Naive thymus-derived CD4-positive, alpha-beta T cell (primary cell): ENCODE measurements around the gene OR2Y1. TPM values are rescaled to one million over a fixed set of nuclear protein-coding genes. Genes with fewer than 3 reads are reported as not detected.

Source experiments
- ATAC-seq: fragments of 150-1000 bp; cut with Tn5 transposase; 2 replicates; pipeline ENCODE4 v1.10.0; 2021; ENCODE audit warnings: mild to moderate bottlenecking, moderate library complexity
- CTCF ChIA-PET: fragments of 350-600 bp; sonication (Branson Sonifier 250); formaldehyde crosslinking; loops from one replicate; lab custom pipeline; 2021; ENCODE audit warnings: antibody characterized with exemption; lab: Charles Lee
- POLR2A ChIA-PET: fragments of 350-600 bp; sonication (Branson Sonifier 250); formaldehyde crosslinking; loops from one replicate; lab custom pipeline; 2021; ENCODE audit warnings: antibody characterized with exemption, inconsistent platforms; lab: Charles Lee
- DNase-seq, 9 donors: peaks; one replicate each; pipeline versions ENCODE4 v3.0.0 to v3.0.0-alpha.2; 2020 to 2022; ENCODE audit warnings: mixed read lengths in 1 of 9
- H3K27ac ChIP-seq: one replicate; pipeline ENCODE4 v1.7.0; 2013; ENCODE audit warnings: mild to moderate bottlenecking, low read depth, low read length, moderate library complexity
- H3K27me3 ChIP-seq, 2 donors: one replicate each; pipeline ENCODE4 v1.7.0; 2013; ENCODE audit warnings: low read length in 2 of 2, mild to moderate bottlenecking in 2 of 2, moderate library complexity in 2 of 2; ENCODE audit not compliant: control insufficient read depth in 2 of 2, insufficient read depth in 2 of 2
- H3K36me3 ChIP-seq, 3 experiments: 1 replicate in 2 of 3; 2 replicates in 1 of 3; pipeline ENCODE4 v1.7.0; 2013; ENCODE audit warnings: low read length in 3 of 3, mild to moderate bottlenecking in 3 of 3, moderate library complexity in 1 of 3; ENCODE audit not compliant: insufficient read depth in 3 of 3, control insufficient read depth in 2 of 3
- H3K4me1 ChIP-seq, 2 donors: one replicate each; pipeline ENCODE4 v1.7.0; 2013; ENCODE audit warnings: low read length in 2 of 2, mild to moderate bottlenecking in 2 of 2, moderate library complexity in 1 of 2; ENCODE audit not compliant: control insufficient read depth in 2 of 2, insufficient read depth in 2 of 2
- H3K4me3 ChIP-seq: 2 replicates; pipeline ENCODE4 v1.7.0; 2013; ENCODE audit warnings: mild to moderate bottlenecking, low read length
- H3K9me3 ChIP-seq, 3 experiments: 1 replicate in 2 of 3; 2 replicates in 1 of 3; pipeline ENCODE4 v1.7.0; 2013; ENCODE audit warnings: low read length in 3 of 3; ENCODE audit not compliant: control insufficient read depth in 2 of 3
- H3K27ac Mint-ChIP-seq, 9 donors: one replicate each; pipeline ENCODE4 v1.8.0; 2020 to 2022; ENCODE audit warnings: mixed read lengths in 9 of 9, mild to moderate bottlenecking in 8 of 9, moderate library complexity in 5 of 9, inconsistent platforms in 2 of 9
- H3K27me3 Mint-ChIP-seq, 5 donors: one replicate each; pipeline ENCODE4 v1.8.0; 2021 to 2022; ENCODE audit warnings: mixed read lengths in 5 of 5, mild to moderate bottlenecking in 1 of 5
- H3K36me3 Mint-ChIP-seq, 5 donors: one replicate each; pipeline ENCODE4 v1.8.0; 2020 to 2022; ENCODE audit warnings: mixed read lengths in 5 of 5, mild to moderate bottlenecking in 3 of 5, inconsistent platforms in 1 of 5
- H3K4me1 Mint-ChIP-seq, 7 donors: one replicate each; pipeline ENCODE4 v1.8.0; 2020 to 2022; ENCODE audit warnings: mixed read lengths in 7 of 7, mild to moderate bottlenecking in 3 of 7, inconsistent platforms in 1 of 7
- H3K4me3 Mint-ChIP-seq, 10 donors: one replicate each; pipeline ENCODE4 v1.8.0; 2020 to 2022; ENCODE audit warnings: mild to moderate bottlenecking in 10 of 10, mixed read lengths in 10 of 10, moderate library complexity in 6 of 10, inconsistent platforms in 2 of 10
- H3K9me3 Mint-ChIP-seq, 11 donors: one replicate each; pipeline ENCODE4 v1.8.0; 2020 to 2022; ENCODE audit warnings: mixed read lengths in 11 of 11, mild to moderate bottlenecking in 4 of 11, inconsistent platforms in 1 of 11, moderate library complexity in 1 of 11
- intact Hi-C, 2 donors: fragments of 100-400 bp; cut with micrococcal nuclease; formaldehyde crosslinking; loops; one replicate each; pipeline ENCODE4 v1.15.1; 2023
- polyA plus RNA-seq, 2 donors: library from polyadenylated mRNA; unstranded; fragments of 300-500 nt; fragmentation: Illumina TruSeq; gene quantifications; one replicate each; pipeline ENCODE4 v1.2.3, GENCODE V29; 2021
- total RNA-seq, 6 experiments: library from RNA in 5 of 6; stranded (reverse) in 5 of 6; gene quantifications; 1 replicate in 5 of 6; 2 replicates in 1 of 6; pipeline ENCODE4 v1.2.3 and lab custom pipeline; 2021 to 2026

Gene OR2Y1
- total and polyA plus RNA-seq, 7 experiments from 2014 or later: not detected

GRCh38 chr5:180691046-180691445 is 48.8 kb downstream of the OR2Y1 start:
- POLR2A ChIA-PET: interaction anchor here (0.6 to 1.9 kb wide), 7 partner anchors 8 to 565 kb away, joined by 3 to 6 read pairs (median 4); no protein-coding TSS in a partner anchor
- peaks cover 0 to 1% (median 0%) of the 10 kb centered on the region in 11 donors for H3K9me3 Mint-ChIP-seq
- Histone ChIP-seq H3K4me3 (no peak overlapping the region), H3K27ac (peak overlapping the region; percentile 75), H3K27me3 (no peaks in the 10 kb centered on the region), H3K36me3 (no peaks in the 10 kb centered on the region), H3K9me3 (no peaks in the 10 kb centered on the region), H3K4me1 (peaks cover 26 to 56% of the 10 kb centered on the region in 2 donors)
- CTCF ChIA-PET: interaction anchor here (0.6 to 1.3 kb wide), 3 partner anchors 8 to 494 kb away, joined by 3 to 4 read pairs (median 4); no protein-coding TSS in a partner anchor
- peaks cover 19 to 71% (median 64%) of the 10 kb centered on the region in 7 donors for H3K4me1 Mint-ChIP-seq
- H3K36me3 Mint-ChIP-seq: peaks cover 0 to 6% (median 4%) of the 10 kb centered on the region in 5 donors
- ATAC-seq: no peak
- H3K27me3 Mint-ChIP-seq: peaks cover 0 to 13% (median 0%) of the 10 kb centered on the region in 5 donors
- peak overlapping the region in 8 of 9 donors; percentile 83 to 98 (median 92) for H3K27ac Mint-ChIP-seq
- intact Hi-C loops: loop anchor here in 1 of 2 donors (2.0 kb wide), 1 partner anchor 16 kb away; no protein-coding TSS in a partner anchor
- peak overlapping the region in 6 of 10 donors; percentile 33 to 77 (median 53) for H3K4me3 Mint-ChIP-seq
- DNase-seq: no peak

GRCh38 chr5:180690562-180690961 is 49.3 kb downstream of the OR2Y1 start:
- H3K27ac Mint-ChIP-seq: peak overlapping the region in 8 of 9 donors; percentile 83 to 98 (median 97)
- intact Hi-C loops: loop anchor here in 1 of 2 donors (2.0 kb wide), 1 partner anchor 16 kb away; no protein-coding TSS in a partner anchor
- H3K27ac ChIP-seq: peak overlapping the region; percentile 75
- H3K36me3 Mint-ChIP-seq: peaks cover 0 to 6% (median 4%) of the 10 kb centered on the region in 5 donors
- peaks cover 0 to 14% (median 0%) of the 10 kb centered on the region in 5 donors for H3K27me3 Mint-ChIP-seq
- H3K4me1 Mint-ChIP-seq: peaks cover 19 to 75% (median 68%) of the 10 kb centered on the region in 7 donors
- H3K9me3 Mint-ChIP-seq: peaks cover 0 to 1% (median 0%) of the 10 kb centered on the region in 11 donors
- peaks cover 26 to 61% of the 10 kb centered on the region in 2 donors for H3K4me1 ChIP-seq
- no peaks in the 10 kb centered on the region for H3K27me3 ChIP-seq
- ATAC-seq (no peak), DNase-seq (no peak)
- H3K4me3 ChIP-seq: no peak overlapping the region
- H3K4me3 Mint-ChIP-seq: peak overlapping the region in 6 of 10 donors; percentile 77 to 84 (median 80)
- POLR2A ChIA-PET: interaction anchor here (0.8 to 1.9 kb wide), 4 partner anchors 8 to 170 kb away, joined by 3 to 5 read pairs (median 4); no protein-coding TSS in a partner anchor
- no peaks in the 10 kb centered on the region for H3K36me3 ChIP-seq
- no peaks in the 10 kb centered on the region for H3K9me3 ChIP-seq
- CTCF ChIA-PET: interaction anchor here (1.0 to 1.3 kb wide), 2 partner anchors 8 to 28 kb away, joined by 3 to 4 read pairs; no protein-coding TSS in a partner anchor

- DNase-seq (peak in 4 of 9 donors; percentile 19 to 41 (median 40)), ATAC-seq (peak; percentile 28)
- Mint-ChIP-seq H3K4me1 (peaks cover 20 to 79% (median 75%) of the 10 kb centered on the region in 7 donors), H3K4me3 (peak overlapping the region; percentile 52 to 87 (median 79)), H3K27ac (peak overlapping the region; percentile 51 to 98 (median 97)), H3K27me3 (peaks cover 0 to 13% (median 0%) of the 10 kb centered on the region in 5 donors), H3K36me3 (peaks cover 0 to 7% (median 4%) of the 10 kb centered on the region in 5 donors), H3K9me3 (no peaks in the 10 kb centered on the region)
- Histone ChIP-seq H3K27ac (peak overlapping the region; percentile 75), H3K27me3 (no peaks in the 10 kb centered on the region), H3K36me3 (no peaks in the 10 kb centered on the region), H3K4me1 (peaks cover 26 to 69% of the 10 kb centered on the region in 2 donors), H3K4me3 (peak overlapping the region; percentile 35), H3K9me3 (no peaks in the 10 kb centered on the region)
- intact Hi-C loops: loop anchor here (1.0 to 10.0 kb wide), 9 partner anchors 17 to 397 kb away; partner anchors contain the start of genes CNOT6 (in 1 of the 2), MAPK9 (in 1 of the 2) and MGAT1 (in 1 of the 2)
- POLR2A ChIA-PET: interaction anchor here (1.3 kb wide), 1 partner anchor 9 kb away, joined by 3 read pairs; no protein-coding TSS in a partner anchor
- CTCF ChIA-PET: interaction anchor here (1.3 kb wide), 1 partner anchor 9 kb away, joined by 3 read pairs; no protein-coding TSS in a partner anchor
Measured at GRCh38 chr5:180689775-180690174, 50.1 kb downstream of the OR2Y1 start.

Other genes starting within 250 kb of the OR2Y1 start
- 10 to 100 TPM; 22.8 to 41.9 (median 30.0) TPM for gene CNOT6, start 245.7 kb downstream of the OR2Y1 start, total RNA-seq
- 1 to 10 TPM; 8.3 to 8.8 TPM for gene CNOT6, start 245.7 kb downstream of the OR2Y1 start, polyA plus RNA-seq
- gene SCGB3A1, start 148.6 kb downstream of the OR2Y1 start, total RNA-seq: 10 to 100 TPM in 1 of 5 experiments, not detected in 4; 24.3 TPM
- not detected for gene SCGB3A1, start 148.6 kb downstream of the OR2Y1 start, polyA plus RNA-seq
- 1 to 10 TPM in 4 of 5 experiments, under 1 TPM in 1; 0.53 to 6.0 (median 3.3) TPM for gene FLT4, start 90.5 kb downstream of the OR2Y1 start, total RNA-seq
- under 1 TPM; 0.64 to 0.68 TPM for gene FLT4, start 90.5 kb downstream of the OR2Y1 start, polyA plus RNA-seq
- 100 to 1,000 TPM; 101 to 206 (median 196) TPM for gene MGAT1, start 62.7 kb upstream of the OR2Y1 start, total RNA-seq
- 100 to 1,000 TPM in 1 of 2 donors, 10 to 100 TPM in 1; 98.6 to 178 TPM for gene MGAT1, start 62.7 kb upstream of the OR2Y1 start, polyA plus RNA-seq
- 10 to 100 TPM; 25.9 to 80.4 (median 36.4) TPM for gene ZFP62, start 121.2 kb upstream of the OR2Y1 start, total RNA-seq
- 10 to 100 TPM; 24.9 to 28.6 TPM for gene ZFP62, start 121.2 kb upstream of the OR2Y1 start, polyA plus RNA-seq
- not detected for gene BTNL8, start 159.1 kb upstream of the OR2Y1 start, total RNA-seq
- gene BTNL8, start 159.1 kb upstream of the OR2Y1 start, polyA plus RNA-seq: not detected
- gene BTNL3, start 248.8 kb upstream of the OR2Y1 start, total RNA-seq: not detected
- gene BTNL3, start 248.8 kb upstream of the OR2Y1 start, polyA plus RNA-seq: not detected